Measurements from ENCODE around the gene NEURL1B.

DNA sequence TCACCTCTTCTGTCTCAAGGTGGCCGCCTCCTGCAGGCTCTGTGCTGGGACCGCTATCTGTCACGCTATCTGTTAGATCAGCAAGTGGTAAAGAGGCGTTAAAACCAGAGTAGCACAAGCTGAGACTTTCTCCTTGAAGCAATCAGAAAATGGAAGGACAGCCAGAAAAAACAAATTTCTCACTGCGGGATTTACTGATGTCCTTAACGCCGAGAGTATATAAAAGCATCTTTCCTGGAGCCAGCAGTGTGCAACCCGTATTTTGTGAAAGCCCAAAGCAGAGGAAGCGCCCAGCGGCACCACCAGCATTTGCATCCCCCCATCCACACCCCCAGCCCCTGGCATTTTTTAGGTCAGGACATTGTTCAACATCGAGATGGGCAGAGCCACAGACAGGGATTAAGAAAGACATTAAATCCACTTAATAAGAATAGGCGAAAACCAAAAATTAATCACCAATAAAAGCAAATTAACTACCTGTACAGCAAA is 81.3 kb downstream of the NEURL1B start:
- TF ChIP-seq YY1 (IDR thresholded peaks at IDR 0.05; ENCODE audit: insufficient read depth, insufficient read length) (no peak), SUZ12 (IDR thresholded peaks at IDR 0.05; ENCODE audit: extremely low read depth, insufficient read depth, insufficient read length) (no peak)
